Measurements from ENCODE around the gene GSX1. TPM values are rescaled to one million over a fixed set of nuclear protein-coding genes. Genes with fewer than 3 reads are reported as not detected.

GSX1 gene
- total and polyA plus RNA-seq, 9 of the 15 experiments (the other 6 are each of a cell fraction or from before 2014, with no cell fraction given) = not detected

DNA sequence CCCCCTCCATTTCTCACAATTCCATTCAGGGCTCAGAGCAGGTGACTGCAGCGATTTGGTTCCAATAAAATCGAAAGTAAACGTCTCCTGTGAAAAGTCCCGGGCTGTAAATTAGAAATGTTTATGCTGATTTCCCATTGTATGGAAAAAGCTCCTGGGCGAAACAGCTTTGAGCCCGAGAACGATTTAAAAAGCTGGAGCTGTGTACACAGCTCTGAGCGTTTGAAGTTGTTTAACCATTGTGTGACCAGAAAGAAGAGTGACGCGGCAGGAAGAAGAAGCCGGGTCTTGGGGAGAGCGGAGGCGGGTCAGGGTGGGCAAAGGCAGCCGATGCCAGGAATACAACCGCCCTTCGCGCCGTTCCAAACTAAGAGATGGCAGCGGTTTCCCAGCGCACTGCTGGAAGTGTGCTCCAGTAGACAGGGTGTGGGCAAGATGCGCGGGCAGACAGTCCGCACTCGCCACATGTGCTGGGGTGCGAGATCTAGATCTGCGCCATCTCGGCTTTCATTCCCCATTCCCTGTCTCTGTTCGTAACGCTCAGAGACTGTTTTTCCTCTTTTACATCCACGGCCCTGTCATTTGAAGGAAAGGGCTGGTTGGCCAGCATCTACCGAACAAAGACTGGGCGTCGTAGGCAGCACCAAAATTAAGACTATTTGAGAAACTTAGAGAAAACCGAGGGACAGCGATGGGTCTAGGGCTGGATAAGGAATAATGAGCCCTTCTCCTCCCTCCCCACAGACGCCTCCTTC lies 960 bp upstream of the GSX1 start:
- Histone ChIP-seq H4K20me1 (replicated peaks; ENCODE audit: control insufficient read depth, insufficient read depth, low read length) (no peaks in the 10 kb centered on the region), H3K9ac (ENCODE audit: insufficient read depth in 1 of 2, low read depth in 2 of 2, low read length in 2 of 2) (no peak overlapping the region), H3K4me1 (replicated peaks in 1 of 2; ENCODE audit: control insufficient read depth in 2 of 2, insufficient read depth in 2 of 2, low read length in 2 of 2) (peaks cover 0 to 6% of the 10 kb centered on the region in 2 experiments; a peak in 2 of 5 replicates), H3K4me2 (ENCODE audit: insufficient read depth, low read length) (no peak overlapping the region), H3K9me1 (ENCODE audit: control insufficient read depth, insufficient read depth, low read length) (no peaks in the 10 kb centered on the region), H3K9me3 (replicated peaks; ENCODE audit: control insufficient read depth, insufficient read depth, low read depth, low read length) (no peaks in the 10 kb centered on the region), H2AFZ (ENCODE audit: low read depth, low read length) (no peak overlapping the region), H3K4me3 (no peak overlapping the region), H3K27ac (ENCODE audit: extremely low read depth, low read depth, low read length) (no peak overlapping the region), H3K36me3 (ENCODE audit: control insufficient read depth, insufficient read depth, low read length) (no peaks in the 10 kb centered on the region), H3K27me3 (ENCODE audit: control insufficient read depth in 2 of 2, insufficient read depth in 2 of 2, low read length in 2 of 2) (peaks cover 23 to 63% of the 10 kb centered on the region in 2 experiments), H3K79me2 (ENCODE audit: control insufficient read depth, insufficient read depth, low read length) (no peaks in the 10 kb centered on the region)
- ATAC-seq = no peak
- ChIA-PET CTCF (ENCODE audit: low intra/inter-chr PET ratio) (no interaction called here), POLR2A (interaction anchor here (0.7 kb wide), 1 partner anchor 17 kb away, joined by 4 read pairs; no protein-coding TSS in a partner anchor)
- no peak for FAIRE-seq
- WGBS (ENCODE audit: insufficient coverage, low coverage, missing lambda C conversion rate) = 17% methylated on average over 32 of the region's 36 CpGs
- no TSS peak for BruUV-seq (replicated peaks)
- intact Hi-C loops (cut with micrococcal nuclease) = no loop called here
- DNase-seq (ENCODE audit: extremely low read depth in 1 of 4, low spot score in 3 of 4) = no peak
- in situ Hi-C loops (cut with MboI) = no loop called here
- no peak for TF ChIP-seq POLR2H (tag; IDR thresholded peaks at IDR 0.05; ENCODE audit: low read depth)
- TF ChIP-seq, protein P1, sequence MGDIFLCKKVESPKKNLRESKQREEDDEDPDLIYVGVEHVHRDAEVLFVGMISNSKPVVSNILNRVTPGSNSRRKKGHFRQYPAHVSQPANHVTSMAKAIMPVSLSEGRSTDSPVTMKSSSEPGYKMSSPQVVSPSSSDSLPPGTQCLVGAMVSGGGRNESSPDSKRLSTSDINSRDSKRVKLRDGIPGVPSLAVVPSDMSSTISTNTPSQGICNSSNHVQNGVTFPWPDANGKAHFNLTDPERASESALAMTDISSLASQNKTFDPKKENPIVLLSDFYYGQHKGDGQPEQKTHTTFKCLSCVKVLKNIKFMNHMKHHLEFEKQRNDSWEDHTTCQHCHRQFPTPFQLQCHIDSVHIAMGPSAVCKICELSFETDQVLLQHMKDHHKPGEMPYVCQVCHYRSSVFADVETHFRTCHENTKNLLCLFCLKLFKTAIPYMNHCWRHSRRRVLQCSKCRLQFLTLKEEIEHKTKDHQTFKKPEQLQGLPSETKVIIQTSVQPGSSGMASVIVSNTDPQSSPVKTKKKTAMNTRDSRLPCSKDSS (IDR thresholded peaks at IDR 0.05; ENCODE audit: low read depth, partially characterized antibody) = no peak
- no peak for TF ChIP-seq MBD2 (IDR thresholded peaks at IDR 0.05; ENCODE audit: borderline replicate concordance, low read depth)
- no peak for TF ChIP-seq NFYB (IDR thresholded peaks at IDR 0.05; ENCODE audit: extremely low read depth, insufficient read length)
- TF ChIP-seq, protein P2, sequence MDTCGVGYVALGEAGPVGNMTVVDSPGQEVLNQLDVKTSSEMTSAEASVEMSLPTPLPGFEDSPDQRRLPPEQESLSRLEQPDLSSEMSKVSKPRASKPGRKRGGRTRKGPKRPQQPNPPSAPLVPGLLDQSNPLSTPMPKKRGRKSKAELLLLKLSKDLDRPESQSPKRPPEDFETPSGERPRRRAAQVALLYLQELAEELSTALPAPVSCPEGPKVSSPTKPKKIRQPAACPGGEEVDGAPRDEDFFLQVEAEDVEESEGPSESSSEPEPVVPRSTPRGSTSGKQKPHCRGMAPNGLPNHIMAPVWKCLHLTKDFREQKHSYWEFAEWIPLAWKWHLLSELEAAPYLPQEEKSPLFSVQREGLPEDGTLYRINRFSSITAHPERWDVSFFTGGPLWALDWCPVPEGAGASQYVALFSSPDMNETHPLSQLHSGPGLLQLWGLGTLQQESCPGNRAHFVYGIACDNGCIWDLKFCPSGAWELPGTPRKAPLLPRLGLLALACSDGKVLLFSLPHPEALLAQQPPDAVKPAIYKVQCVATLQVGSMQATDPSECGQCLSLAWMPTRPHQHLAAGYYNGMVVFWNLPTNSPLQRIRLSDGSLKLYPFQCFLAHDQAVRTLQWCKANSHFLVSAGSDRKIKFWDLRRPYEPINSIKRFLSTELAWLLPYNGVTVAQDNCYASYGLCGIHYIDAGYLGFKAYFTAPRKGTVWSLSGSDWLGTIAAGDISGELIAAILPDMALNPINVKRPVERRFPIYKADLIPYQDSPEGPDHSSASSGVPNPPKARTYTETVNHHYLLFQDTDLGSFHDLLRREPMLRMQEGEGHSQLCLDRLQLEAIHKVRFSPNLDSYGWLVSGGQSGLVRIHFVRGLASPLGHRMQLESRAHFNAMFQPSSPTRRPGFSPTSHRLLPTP (IDR thresholded peaks at IDR 0.05; ENCODE audit: borderline replicate concordance, extremely low read depth, insufficient read length) = no peak
- TF ChIP-seq HNRNPUL1 (IDR thresholded peaks at IDR 0.05; ENCODE audit: low read length) = no peak
- no peak for TF ChIP-seq ZBED1 (IDR thresholded peaks at IDR 0.05)
- TF ChIP-seq NFE2 (IDR thresholded peaks at IDR 0.05; ENCODE audit: low read depth) = no peak
- TF ChIP-seq, protein P3, sequence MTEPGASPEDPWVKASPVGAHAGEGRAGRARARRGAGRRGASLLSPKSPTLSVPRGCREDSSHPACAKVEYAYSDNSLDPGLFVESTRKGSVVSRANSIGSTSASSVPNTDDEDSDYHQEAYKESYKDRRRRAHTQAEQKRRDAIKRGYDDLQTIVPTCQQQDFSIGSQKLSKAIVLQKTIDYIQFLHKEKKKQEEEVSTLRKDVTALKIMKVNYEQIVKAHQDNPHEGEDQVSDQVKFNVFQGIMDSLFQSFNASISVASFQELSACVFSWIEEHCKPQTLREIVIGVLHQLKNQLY (CRISPR knock-in tag; conservative IDR thresholded peaks at IDR 0.05) = no peak
- no peak for TF ChIP-seq LCOR (CRISPR knock-in tag; IDR thresholded peaks at IDR 0.05)
- TF ChIP-seq, protein P4, sequence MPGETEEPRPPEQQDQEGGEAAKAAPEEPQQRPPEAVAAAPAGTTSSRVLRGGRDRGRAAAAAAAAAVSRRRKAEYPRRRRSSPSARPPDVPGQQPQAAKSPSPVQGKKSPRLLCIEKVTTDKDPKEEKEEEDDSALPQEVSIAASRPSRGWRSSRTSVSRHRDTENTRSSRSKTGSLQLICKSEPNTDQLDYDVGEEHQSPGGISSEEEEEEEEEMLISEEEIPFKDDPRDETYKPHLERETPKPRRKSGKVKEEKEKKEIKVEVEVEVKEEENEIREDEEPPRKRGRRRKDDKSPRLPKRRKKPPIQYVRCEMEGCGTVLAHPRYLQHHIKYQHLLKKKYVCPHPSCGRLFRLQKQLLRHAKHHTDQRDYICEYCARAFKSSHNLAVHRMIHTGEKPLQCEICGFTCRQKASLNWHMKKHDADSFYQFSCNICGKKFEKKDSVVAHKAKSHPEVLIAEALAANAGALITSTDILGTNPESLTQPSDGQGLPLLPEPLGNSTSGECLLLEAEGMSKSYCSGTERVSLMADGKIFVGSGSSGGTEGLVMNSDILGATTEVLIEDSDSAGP (CRISPR knock-in tag; IDR thresholded peaks at IDR 0.05) = no peak
- no peak for TF ChIP-seq MEIS2 (IDR thresholded peaks at IDR 0.05; ENCODE audit: partially characterized antibody)
- no peak for TF ChIP-seq GABPB2 (CRISPR knock-in tag; conservative IDR thresholded peaks at IDR 0.05)
- no peak for TF ChIP-seq U2AF1 (optimal IDR thresholded peaks at IDR 0.05; ENCODE audit: low read depth, low read length)
- no peak for TF ChIP-seq TEAD1 (CRISPR knock-in tag; IDR thresholded peaks at IDR 0.05)
- no peak for TF ChIP-seq LEF1 (IDR thresholded peaks at IDR 0.05)

All from K562 (cell line).